Lung (tissue), 12 donors: Measurements from ENCODE around the gene FTH1. TPM values are rescaled to one million over a fixed set of nuclear protein-coding genes. Genes with fewer than 3 reads are reported as not detected.

Source experiments
- ATAC-seq: fragments of 200-7000 bp; cut with Tn5 transposase; one replicate; pipeline ENCODE4 v1.9.1; 2020; ENCODE audit warnings: moderate number of reproducible peaks; ENCODE audit not compliant: insufficient read depth, low FRiP score
- DNase-seq, 3 donors: peaks; one replicate each; pipeline ENCODE4 v3.0.0-alpha.2; 2013 to 2017
- H3K27ac ChIP-seq, 2 donors: one replicate each; pipeline ENCODE4 v1.5.1; 2013; ENCODE audit warnings: mild to moderate bottlenecking in 2 of 2, moderate library complexity in 2 of 2, control low read depth in 1 of 2, inconsistent platforms in 1 of 2, low read depth in 1 of 2, low read length in 1 of 2
- H3K27me3 ChIP-seq, 3 donors: one replicate each; pipeline ENCODE4 v1.5.1; 2013; ENCODE audit warnings: low read length in 2 of 3; ENCODE audit not compliant: control insufficient read depth in 3 of 3, insufficient read depth in 3 of 3
- H3K36me3 ChIP-seq, 4 donors: one replicate each; pipeline ENCODE4 v1.5.1; 2013; ENCODE audit warnings: low read length in 4 of 4, mild to moderate bottlenecking in 1 of 4, moderate library complexity in 1 of 4; ENCODE audit not compliant: control insufficient read depth in 4 of 4, insufficient read depth in 4 of 4
- H3K4me1 ChIP-seq, 5 donors: one replicate each; pipeline ENCODE4 v1.5.1; 2013; ENCODE audit warnings: low read length in 5 of 5, mild to moderate bottlenecking in 2 of 5, moderate library complexity in 1 of 5; ENCODE audit not compliant: control insufficient read depth in 5 of 5, insufficient read depth in 5 of 5
- H3K4me3 ChIP-seq: one replicate; pipeline ENCODE4 v1.5.1; 2013; ENCODE audit warnings: mild to moderate bottlenecking, control low read depth, moderate library complexity
- H3K9ac ChIP-seq, 2 donors: one replicate each; pipeline ENCODE4 v1.5.1; 2013; ENCODE audit warnings: low read length in 2 of 2, control low read depth in 1 of 2; ENCODE audit not compliant: insufficient read depth in 1 of 2
- H3K9me3 ChIP-seq, 4 donors: one replicate each; pipeline ENCODE4 v1.5.1; 2013; ENCODE audit warnings: low read length in 3 of 4, mild to moderate bottlenecking in 1 of 4, moderate library complexity in 1 of 4; ENCODE audit not compliant: control insufficient read depth in 4 of 4, insufficient read depth in 3 of 4
- CTCF ChIP-seq: IDR thresholded peaks from 2 replicates; pipeline ENCODE4 v1.5.1; 2012; ENCODE audit warnings: mild to moderate bottlenecking; ENCODE audit errors: control extremely low read depth, extremely low read depth
- WGBS, 2 donors: extraction: QIAGEN DNeasy Blood & Tissue Kit; methylation state at CpG; one replicate each; pipeline ENCODE4 v1.1.7; 2013; 5-methylcytosine and 5-hydroxymethylcytosine counted together
- polyA plus RNA-seq, 2 donors: library from polyadenylated mRNA; stranded (reverse); fragments of 200-250 nt; gene quantifications; one replicate each; pipeline ENCODE4 v1.2.1, GENCODE V29; 2013
- total RNA-seq, 2 donors: library from RNA; depleted of rRNA in 1 of 2; stranded (reverse); fragments of >200 nt in 1 of 2; gene quantifications; one replicate each; pipeline ENCODE4 v1.2.1, GENCODE V29; 2014 to 2021
- donor health status: control.
- donor health status: control.
- donor health status: Bipolar disorder and iron deficiency.
- donor health status: healthy.
- donor health status: DM: yes; HTN: yes; CAD: no.

FTH1 gene
- total and polyA plus RNA-seq, 4 donors: 1,737 to 24,273 (median 5,185) TPM

GRCh38 chr11:61964058-61964665, 3.3 kb downstream of the FTH1 start:
- Histone ChIP-seq H3K9ac (no peak overlapping the region), H3K4me1 (peaks cover 0 to 20% (median 16%) of the 10 kb centered on the region in 5 donors), H3K4me3 (no peak overlapping the region), H3K27me3 (no peaks in the 10 kb centered on the region), H3K27ac (peak overlapping the region; percentile 27 to 71), H3K9me3 (no peaks in the 10 kb centered on the region), H3K36me3 (peaks cover 4 to 42% (median 25%) of the 10 kb centered on the region in 4 donors)
- no peak for DNase-seq
- 75 to 81% methylated on average over 4 of the region's 4 CpGs for WGBS, 2 donors
- TF ChIP-seq CTCF: no peak
- no peak for ATAC-seq

GRCh38 chr11:61963282-61964057, 4.0 kb downstream of the FTH1 start:
- 17 to 27% methylated on average over 10 of the region's 10 CpGs for WGBS, 2 donors
- H3K27ac ChIP-seq: peak overlapping the region; percentile 41 to 71
- H3K9me3 ChIP-seq: no peaks in the 10 kb centered on the region
- H3K27me3 ChIP-seq: no peaks in the 10 kb centered on the region
- H3K36me3 ChIP-seq: peaks cover 4 to 42% (median 25%) of the 10 kb centered on the region in 4 donors
- TF ChIP-seq CTCF: no peak
- H3K4me3 ChIP-seq: no peak overlapping the region
- no peak overlapping the region for H3K9ac ChIP-seq
- no peak for ATAC-seq
- H3K4me1 ChIP-seq: peaks cover 0 to 18% (median 12%) of the 10 kb centered on the region in 5 donors
- DNase-seq: no peak

- peaks cover 4 to 45% (median 27%) of the 10 kb centered on the region in 4 donors for H3K36me3 ChIP-seq
- ATAC-seq: no peak
- peak overlapping the region in 1 of 2 donors; percentile 71 for H3K27ac ChIP-seq
- DNase-seq: no peak
- TF ChIP-seq CTCF: no peak
- no peaks in the 10 kb centered on the region for H3K9me3 ChIP-seq
- no peak overlapping the region for H3K9ac ChIP-seq
- 90 to 97% methylated on average over 3 of the region's 3 CpGs for WGBS, 2 donors
- H3K27me3 ChIP-seq: no peaks in the 10 kb centered on the region
- H3K4me3 ChIP-seq: no peak overlapping the region
- peaks cover 0 to 15% (median 10%) of the 10 kb centered on the region in 5 donors for H3K4me1 ChIP-seq
Measured at GRCh38 chr11:61963016-61963281, 4.5 kb downstream of the FTH1 start.
